Measurements from ENCODE around the gene HECW1. TPM values are rescaled to one million over a fixed set of nuclear protein-coding genes. Genes with fewer than 3 reads are reported as not detected.

The HECW1 gene
- total RNA-seq, 1 donor from 2014 or later: 0.11 TPM

DNA sequence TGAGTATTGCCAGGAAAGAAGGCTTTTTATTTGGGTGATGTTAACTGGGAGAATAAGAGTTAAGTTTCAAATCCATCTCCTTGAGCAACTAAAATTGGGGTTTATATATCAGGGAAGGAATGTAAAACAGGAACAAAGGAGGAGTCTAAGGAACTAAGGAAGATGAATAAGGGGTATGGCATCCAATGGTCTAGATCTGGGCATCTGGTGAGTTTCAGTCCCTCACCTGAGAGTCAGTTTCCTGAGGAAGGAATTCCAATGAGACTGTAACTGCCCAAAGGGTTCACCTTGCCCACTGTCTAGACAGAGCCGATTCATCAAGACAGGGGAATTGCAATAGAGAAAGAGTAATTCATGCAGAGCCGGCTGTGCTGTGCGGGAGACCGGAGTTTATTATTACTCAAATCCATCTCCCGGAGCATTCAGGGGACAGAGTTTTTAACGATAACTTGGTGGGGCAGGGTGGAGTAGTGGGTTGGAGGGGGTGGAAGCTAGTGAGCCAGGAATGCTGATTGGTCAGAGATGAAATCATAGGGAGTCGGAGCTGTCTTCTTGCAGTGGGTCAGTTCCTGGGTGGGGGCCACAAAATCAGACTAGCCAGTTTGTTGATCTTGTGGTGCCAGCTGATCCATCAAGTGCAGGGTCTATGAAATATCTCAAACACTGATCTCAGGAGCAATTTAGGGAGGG lies 282.1 kb downstream of the HECW1 start:
- no peak overlapping the region for H3K4me2 ChIP-seq
- H3K27me3 ChIP-seq: no peaks in the 10 kb centered on the region
- H3K27ac ChIP-seq: no peak overlapping the region
- peaks cover 7% of the 10 kb centered on the region for H3F3A ChIP-seq (ENCODE audit: low read depth)
- H3K9me3 ChIP-seq (ENCODE audit: low read depth): no peaks in the 10 kb centered on the region
- H3K36me3 ChIP-seq: no peaks in the 10 kb centered on the region
- Mint-ChIP-seq H3K27me3 (ENCODE audit: insufficient read depth, low read depth) (no peaks in the 10 kb centered on the region), H3K9me3 (no peaks in the 10 kb centered on the region), H3K36me3 (peaks cover 1% of the 10 kb centered on the region), H3K4me3 (no peak overlapping the region), H3K4me1 (peaks cover 22% of the 10 kb centered on the region), H3K27ac (no peak overlapping the region)
- DNase-seq (ENCODE audit: low spot score): no peak
- TF ChIP-seq EZH2 (IDR thresholded peaks at IDR 0.05): no peak
- TF ChIP-seq, protein P1, sequence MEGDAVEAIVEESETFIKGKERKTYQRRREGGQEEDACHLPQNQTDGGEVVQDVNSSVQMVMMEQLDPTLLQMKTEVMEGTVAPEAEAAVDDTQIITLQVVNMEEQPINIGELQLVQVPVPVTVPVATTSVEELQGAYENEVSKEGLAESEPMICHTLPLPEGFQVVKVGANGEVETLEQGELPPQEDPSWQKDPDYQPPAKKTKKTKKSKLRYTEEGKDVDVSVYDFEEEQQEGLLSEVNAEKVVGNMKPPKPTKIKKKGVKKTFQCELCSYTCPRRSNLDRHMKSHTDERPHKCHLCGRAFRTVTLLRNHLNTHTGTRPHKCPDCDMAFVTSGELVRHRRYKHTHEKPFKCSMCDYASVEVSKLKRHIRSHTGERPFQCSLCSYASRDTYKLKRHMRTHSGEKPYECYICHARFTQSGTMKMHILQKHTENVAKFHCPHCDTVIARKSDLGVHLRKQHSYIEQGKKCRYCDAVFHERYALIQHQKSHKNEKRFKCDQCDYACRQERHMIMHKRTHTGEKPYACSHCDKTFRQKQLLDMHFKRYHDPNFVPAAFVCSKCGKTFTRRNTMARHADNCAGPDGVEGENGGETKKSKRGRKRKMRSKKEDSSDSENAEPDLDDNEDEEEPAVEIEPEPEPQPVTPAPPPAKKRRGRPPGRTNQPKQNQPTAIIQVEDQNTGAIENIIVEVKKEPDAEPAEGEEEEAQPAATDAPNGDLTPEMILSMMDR (IDR thresholded peaks at IDR 0.05): no peak
- TF ChIP-seq EZH2phosphoT487 (IDR thresholded peaks at IDR 0.05): no peak
- no peaks in the 10 kb centered on the region for H4K20me1 ChIP-seq (ENCODE audit: low read depth)
- no peaks in the 10 kb centered on the region for H3K79me2 ChIP-seq (ENCODE audit: low read depth)
- no peak overlapping the region for H3K4me3 ChIP-seq
- no peak overlapping the region for H2AFZ ChIP-seq (replicated peaks)
- no peak overlapping the region for H3K9ac ChIP-seq
- H3K4me1 ChIP-seq: peaks cover 27% of the 10 kb centered on the region

GRCh38 chr7:43395351-43395750 lies 282.9 kb downstream of the HECW1 start:
- Mint-ChIP-seq H3K27ac (no peak overlapping the region), H3K4me1 (peaks cover 22% of the 10 kb centered on the region), H3K9me3 (no peaks in the 10 kb centered on the region), H3K36me3 (peaks cover 1% of the 10 kb centered on the region), H3K4me3 (no peak overlapping the region), H3K27me3 (ENCODE audit: insufficient read depth, low read depth) (no peaks in the 10 kb centered on the region)
- Histone ChIP-seq H3K27me3 (no peaks in the 10 kb centered on the region), H3K79me2 (ENCODE audit: low read depth) (no peaks in the 10 kb centered on the region), H3K4me3 (no peak overlapping the region), H3K36me3 (peaks cover 2% of the 10 kb centered on the region), H3K9me3 (ENCODE audit: low read depth) (no peaks in the 10 kb centered on the region), H3K4me2 (no peak overlapping the region), H2AFZ (replicated peaks) (no peak overlapping the region), H3K4me1 (peaks cover 26% of the 10 kb centered on the region), H4K20me1 (ENCODE audit: low read depth) (no peaks in the 10 kb centered on the region), H3K9ac (no peak overlapping the region), H3K27ac (no peak overlapping the region), H3F3A (ENCODE audit: low read depth) (peaks cover 7% of the 10 kb centered on the region)
- no peak for DNase-seq (ENCODE audit: low spot score)
- TF ChIP-seq EZH2 (IDR thresholded peaks at IDR 0.05) (no peak), EZH2phosphoT487 (IDR thresholded peaks at IDR 0.05) (no peak)
- TF ChIP-seq, protein P1 (IDR thresholded peaks at IDR 0.05): no peak

- H3K27me3 Mint-ChIP-seq (ENCODE audit: insufficient read depth, low read depth): no peaks in the 10 kb centered on the region
- H3K27ac Mint-ChIP-seq: peak overlapping the region; percentile 42
- Histone ChIP-seq H3K79me2 (ENCODE audit: low read depth) (no peaks in the 10 kb centered on the region), H3K36me3 (peaks cover 5% of the 10 kb centered on the region), H3K9me3 (ENCODE audit: low read depth) (no peaks in the 10 kb centered on the region), H2AFZ (replicated peaks) (no peak overlapping the region), H4K20me1 (ENCODE audit: low read depth) (no peaks in the 10 kb centered on the region), H3K27me3 (no peaks in the 10 kb centered on the region), H3K4me1 (peaks cover 17% of the 10 kb centered on the region), H3K4me2 (no peak overlapping the region), H3K27ac (no peak overlapping the region), H3F3A (ENCODE audit: low read depth) (peaks cover under 1% of the 10 kb centered on the region), H3K4me3 (no peak overlapping the region), H3K9ac (no peak overlapping the region)
- H3K36me3 Mint-ChIP-seq: peaks cover 3% of the 10 kb centered on the region
- no peak overlapping the region for H3K4me3 Mint-ChIP-seq
- TF ChIP-seq EZH2 (IDR thresholded peaks at IDR 0.05) (no peak), EZH2phosphoT487 (IDR thresholded peaks at IDR 0.05) (no peak)
- TF ChIP-seq, protein P1 (IDR thresholded peaks at IDR 0.05): no peak
- no peak for DNase-seq (ENCODE audit: low spot score)
- no peaks in the 10 kb centered on the region for H3K9me3 Mint-ChIP-seq
- H3K4me1 Mint-ChIP-seq: peaks cover 18% of the 10 kb centered on the region
Observed at GRCh38 chr7:43396187-43396740, 283.8 kb downstream of the HECW1 start.

Data from neural progenitor cell (in vitro differentiated cells).